ENCODE measurements around the gene ATG4B.

DNA sequence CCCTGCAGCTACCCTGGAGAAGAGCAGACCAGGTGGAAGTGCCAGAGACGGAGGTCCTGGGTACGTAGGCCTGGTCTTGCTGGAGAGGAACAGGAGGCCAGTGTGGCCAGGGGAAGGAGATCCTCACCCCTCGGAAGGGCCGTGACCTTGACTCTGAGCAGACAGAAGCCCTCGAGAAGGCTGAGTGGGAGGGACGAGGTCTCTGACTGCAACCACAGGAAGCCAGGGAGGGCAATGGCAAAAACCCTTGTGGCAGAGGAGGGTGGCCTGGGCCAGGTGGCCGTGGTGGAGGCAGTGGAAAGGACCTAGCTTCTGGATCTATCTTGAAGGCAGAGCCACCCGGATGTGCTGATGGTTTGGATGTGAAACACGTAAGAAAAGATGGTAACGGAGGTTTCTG lies 28.6 kb upstream of the ATG4B start:
- no peak for TF ChIP-seq POLR2A (IDR thresholded peaks at IDR 0.05)
- TF ChIP-seq, protein P1, sequence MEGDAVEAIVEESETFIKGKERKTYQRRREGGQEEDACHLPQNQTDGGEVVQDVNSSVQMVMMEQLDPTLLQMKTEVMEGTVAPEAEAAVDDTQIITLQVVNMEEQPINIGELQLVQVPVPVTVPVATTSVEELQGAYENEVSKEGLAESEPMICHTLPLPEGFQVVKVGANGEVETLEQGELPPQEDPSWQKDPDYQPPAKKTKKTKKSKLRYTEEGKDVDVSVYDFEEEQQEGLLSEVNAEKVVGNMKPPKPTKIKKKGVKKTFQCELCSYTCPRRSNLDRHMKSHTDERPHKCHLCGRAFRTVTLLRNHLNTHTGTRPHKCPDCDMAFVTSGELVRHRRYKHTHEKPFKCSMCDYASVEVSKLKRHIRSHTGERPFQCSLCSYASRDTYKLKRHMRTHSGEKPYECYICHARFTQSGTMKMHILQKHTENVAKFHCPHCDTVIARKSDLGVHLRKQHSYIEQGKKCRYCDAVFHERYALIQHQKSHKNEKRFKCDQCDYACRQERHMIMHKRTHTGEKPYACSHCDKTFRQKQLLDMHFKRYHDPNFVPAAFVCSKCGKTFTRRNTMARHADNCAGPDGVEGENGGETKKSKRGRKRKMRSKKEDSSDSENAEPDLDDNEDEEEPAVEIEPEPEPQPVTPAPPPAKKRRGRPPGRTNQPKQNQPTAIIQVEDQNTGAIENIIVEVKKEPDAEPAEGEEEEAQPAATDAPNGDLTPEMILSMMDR (IDR thresholded peaks at IDR 0.05) = no peak
- TF ChIP-seq POLR2AphosphoS5 (IDR thresholded peaks at IDR 0.05) = no peak
